ENCODE measurements around the gene CENPX.
A peak's percentile ranks its signal among the peaks of the same experiment; 100 is the strongest.

The CENPX gene

DNA sequence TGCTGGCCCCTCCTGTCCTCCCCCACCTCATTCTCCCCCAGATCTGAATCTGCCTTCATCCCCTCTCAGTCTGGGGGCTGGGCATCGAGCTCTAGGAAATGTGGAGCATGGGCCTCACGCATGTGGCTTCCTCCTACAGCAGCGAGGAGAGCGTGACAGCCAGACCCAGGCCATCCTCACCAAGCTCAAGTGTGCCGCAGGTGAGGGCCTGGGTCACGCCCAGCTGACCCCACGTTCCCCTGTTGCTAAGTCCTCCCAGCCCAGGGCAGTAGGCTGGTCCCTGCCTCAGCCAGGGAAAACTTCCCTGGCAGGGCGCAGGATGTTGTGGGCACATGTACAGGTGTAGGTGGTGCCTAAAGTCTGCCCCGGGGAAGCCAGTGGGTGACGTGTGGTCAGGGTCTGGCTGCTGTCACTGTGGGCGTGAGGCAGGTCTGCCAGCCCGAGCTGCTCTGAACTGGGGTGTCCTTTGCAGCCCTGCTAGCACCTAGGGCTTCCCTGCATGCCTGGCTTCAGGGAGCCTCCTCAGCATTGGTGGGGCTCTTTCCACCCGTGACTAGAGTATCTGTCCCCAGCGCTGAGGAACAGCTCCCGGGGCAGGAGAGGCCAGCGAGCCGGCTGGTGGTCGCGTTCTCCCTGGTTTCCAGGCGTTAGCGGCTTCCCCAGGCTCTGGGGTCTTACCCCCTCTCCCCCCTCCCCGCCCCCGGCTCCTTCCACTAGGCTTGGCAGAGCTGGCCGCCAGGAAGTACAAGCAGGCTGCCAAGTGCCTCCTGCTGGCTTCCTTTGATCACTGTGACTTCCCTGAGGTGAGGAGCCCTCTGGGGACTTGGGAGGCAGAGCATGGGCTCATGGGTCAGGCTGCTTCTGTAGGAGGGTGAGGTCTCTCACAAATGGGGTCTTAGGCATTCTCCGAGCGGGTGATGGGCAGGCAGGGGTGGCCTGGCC lies 32.6 kb upstream of the CENPX start:
- H3K9ac ChIP-seq, result no peak overlapping the region
- no peaks in the 10 kb centered on the region for H3K79me2 ChIP-seq
- no peaks in the 10 kb centered on the region for H3K27me3 ChIP-seq (ENCODE audit: control insufficient read depth, insufficient read depth, low read length)
- H3K4me1 ChIP-seq, result no peaks in the 10 kb centered on the region
- H3K4me2 ChIP-seq (ENCODE audit: low read length), result no peak overlapping the region
- no peaks in the 10 kb centered on the region for H3K36me3 ChIP-seq (ENCODE audit: control insufficient read depth, insufficient read depth, low read length)
- no peak overlapping the region for H3K4me3 ChIP-seq (ENCODE audit: low read depth, low read length)
- no peak overlapping the region for H2AFZ ChIP-seq
- H3K27ac ChIP-seq, result no peak overlapping the region
- TF ChIP-seq, protein P1, sequence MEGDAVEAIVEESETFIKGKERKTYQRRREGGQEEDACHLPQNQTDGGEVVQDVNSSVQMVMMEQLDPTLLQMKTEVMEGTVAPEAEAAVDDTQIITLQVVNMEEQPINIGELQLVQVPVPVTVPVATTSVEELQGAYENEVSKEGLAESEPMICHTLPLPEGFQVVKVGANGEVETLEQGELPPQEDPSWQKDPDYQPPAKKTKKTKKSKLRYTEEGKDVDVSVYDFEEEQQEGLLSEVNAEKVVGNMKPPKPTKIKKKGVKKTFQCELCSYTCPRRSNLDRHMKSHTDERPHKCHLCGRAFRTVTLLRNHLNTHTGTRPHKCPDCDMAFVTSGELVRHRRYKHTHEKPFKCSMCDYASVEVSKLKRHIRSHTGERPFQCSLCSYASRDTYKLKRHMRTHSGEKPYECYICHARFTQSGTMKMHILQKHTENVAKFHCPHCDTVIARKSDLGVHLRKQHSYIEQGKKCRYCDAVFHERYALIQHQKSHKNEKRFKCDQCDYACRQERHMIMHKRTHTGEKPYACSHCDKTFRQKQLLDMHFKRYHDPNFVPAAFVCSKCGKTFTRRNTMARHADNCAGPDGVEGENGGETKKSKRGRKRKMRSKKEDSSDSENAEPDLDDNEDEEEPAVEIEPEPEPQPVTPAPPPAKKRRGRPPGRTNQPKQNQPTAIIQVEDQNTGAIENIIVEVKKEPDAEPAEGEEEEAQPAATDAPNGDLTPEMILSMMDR (IDR thresholded peaks at IDR 0.05), result no peak
- no peaks in the 10 kb centered on the region for H3K9me3 ChIP-seq (ENCODE audit: control insufficient read depth, low read length)

DNA sequence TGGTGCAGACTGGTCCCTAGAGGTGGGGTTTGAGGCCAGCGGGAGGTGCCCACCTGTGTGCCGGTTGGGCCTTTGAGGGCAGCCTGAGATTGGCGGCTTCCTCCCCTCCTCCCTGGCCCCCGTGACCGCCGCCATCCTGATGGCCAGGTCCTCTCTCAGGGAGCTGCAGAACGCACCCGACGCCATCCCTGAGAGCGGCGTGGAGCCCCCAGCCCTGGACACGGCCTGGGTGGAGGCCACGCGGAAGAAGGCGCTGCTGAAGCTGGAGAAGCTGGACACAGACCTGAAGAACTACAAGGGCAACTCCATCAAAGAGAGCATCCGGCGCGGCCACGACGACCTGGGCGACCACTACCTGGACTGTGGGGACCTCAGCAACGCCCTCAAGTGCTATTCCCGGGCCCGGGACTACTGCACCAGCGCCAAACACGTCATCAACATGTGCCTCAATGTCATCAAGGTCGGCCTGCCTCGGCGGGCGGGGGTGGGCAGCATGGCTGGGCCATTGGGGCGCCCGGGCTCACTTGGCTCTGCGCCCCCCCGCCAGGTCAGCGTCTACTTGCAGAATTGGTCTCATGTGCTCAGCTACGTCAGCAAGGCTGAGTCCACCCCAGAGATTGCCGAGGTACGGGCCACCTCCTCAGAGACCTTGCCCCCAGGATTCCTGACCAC lies 31.8 kb upstream of the CENPX start:
- TF ChIP-seq, protein P1 (IDR thresholded peaks at IDR 0.05), result no peak
- no peaks in the 10 kb centered on the region for H3K36me3 ChIP-seq (ENCODE audit: control insufficient read depth, insufficient read depth, low read length)

DNA sequence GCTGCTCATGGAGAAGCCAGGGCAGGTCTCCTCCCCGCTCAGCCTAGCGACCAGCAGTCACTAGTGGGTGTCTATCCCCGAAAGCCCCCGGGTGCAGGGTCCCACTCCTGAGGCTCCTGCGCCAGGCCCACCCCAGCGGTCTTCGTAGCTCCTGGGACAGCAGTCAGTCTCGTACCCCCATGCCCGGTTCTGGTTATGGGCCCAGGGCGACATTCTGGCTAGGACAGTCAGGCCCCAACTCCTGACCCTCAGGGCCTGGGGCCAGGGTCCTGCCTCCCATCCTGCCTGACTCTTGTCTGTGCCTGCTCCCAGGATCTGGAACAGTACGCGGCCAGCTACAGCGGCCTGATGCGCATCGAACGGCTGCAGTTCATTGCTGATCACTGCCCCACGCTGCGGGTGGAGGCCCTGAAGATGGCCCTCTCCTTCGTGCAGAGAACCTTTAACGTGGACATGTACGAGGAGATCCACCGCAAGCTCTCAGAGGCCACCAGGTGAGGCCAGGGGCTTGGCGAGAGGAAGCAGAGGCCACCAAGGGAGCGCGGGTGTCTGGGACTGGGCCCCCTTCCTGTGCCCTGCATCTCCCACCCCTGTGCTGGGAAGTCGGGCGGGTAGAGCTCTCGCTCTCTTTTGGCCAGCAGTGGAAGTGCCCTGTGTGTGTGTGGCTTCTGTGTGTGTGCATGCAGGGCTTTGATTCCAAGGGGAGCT lies 31.0 kb upstream of the CENPX start:
- no peaks in the 10 kb centered on the region for H3K9me3 ChIP-seq (ENCODE audit: control insufficient read depth, low read length)
- no peaks in the 10 kb centered on the region for H3K79me2 ChIP-seq
- H3K4me3 ChIP-seq (ENCODE audit: low read depth, low read length), result no peak overlapping the region
- H3K27ac ChIP-seq, result no peak overlapping the region
- no peaks in the 10 kb centered on the region for H3K4me1 ChIP-seq
- TF ChIP-seq, protein P1 (IDR thresholded peaks at IDR 0.05), result no peak
- H2AFZ ChIP-seq, result no peak overlapping the region
- H3K9ac ChIP-seq, result no peak overlapping the region
- H3K27me3 ChIP-seq (ENCODE audit: control insufficient read depth, insufficient read depth, low read length), result no peaks in the 10 kb centered on the region
- H3K4me2 ChIP-seq (ENCODE audit: low read length), result no peak overlapping the region
- H3K36me3 ChIP-seq (ENCODE audit: control insufficient read depth, insufficient read depth, low read length), result no peaks in the 10 kb centered on the region

More for the DNA sequence above, 31.8 kb upstream of the CENPX start:
- Histone ChIP-seq H3K27ac (no peak overlapping the region), H3K27me3 (ENCODE audit: control insufficient read depth, insufficient read depth, low read length) (no peaks in the 10 kb centered on the region), H3K4me3 (ENCODE audit: low read depth, low read length) (no peak overlapping the region), H3K4me2 (ENCODE audit: low read length) (no peak overlapping the region), H2AFZ (no peak overlapping the region), H3K4me1 (no peaks in the 10 kb centered on the region), H3K79me2 (no peaks in the 10 kb centered on the region), H3K9me3 (ENCODE audit: control insufficient read depth, low read length) (no peaks in the 10 kb centered on the region), H3K9ac (no peak overlapping the region)

DNA sequence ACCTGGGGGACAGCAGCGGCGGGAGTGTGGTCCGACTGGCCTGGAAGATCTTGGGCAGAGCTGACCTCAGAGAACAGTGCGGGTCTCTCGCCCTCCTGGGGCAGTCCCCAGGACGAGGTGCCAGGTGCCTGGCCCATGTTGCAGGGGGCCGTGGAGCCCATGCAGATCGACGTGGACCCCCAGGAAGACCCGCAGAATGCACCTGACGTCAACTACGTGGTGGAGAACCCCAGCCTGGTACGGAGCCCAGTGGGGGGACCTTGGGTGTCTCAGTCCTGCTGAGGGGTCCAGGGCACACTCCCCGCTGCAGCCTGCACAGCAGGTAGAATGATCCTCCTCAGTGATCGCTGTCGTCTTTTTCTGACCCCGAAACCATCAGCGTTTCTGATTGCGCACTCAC lies 30.5 kb upstream of the CENPX start:
- H3K79me2 ChIP-seq, result no peaks in the 10 kb centered on the region
- TF ChIP-seq, protein P1 (IDR thresholded peaks at IDR 0.05), result no peak
- no peaks in the 10 kb centered on the region for H3K36me3 ChIP-seq (ENCODE audit: control insufficient read depth, insufficient read depth, low read length)
- H3K27me3 ChIP-seq (ENCODE audit: control insufficient read depth, insufficient read depth, low read length), result no peaks in the 10 kb centered on the region
- peak overlapping the region; percentile 95 for H3K4me2 ChIP-seq (ENCODE audit: low read length)
- H3K4me3 ChIP-seq (ENCODE audit: low read depth, low read length), result peak overlapping the region; percentile 9
- no peak overlapping the region for H3K27ac ChIP-seq
- no peak overlapping the region for H3K9ac ChIP-seq
- H2AFZ ChIP-seq, result no peak overlapping the region
- no peaks in the 10 kb centered on the region for H3K4me1 ChIP-seq
- H3K9me3 ChIP-seq (ENCODE audit: control insufficient read depth, low read length), result no peaks in the 10 kb centered on the region
